Measurements from ENCODE around the gene CLMP. TPM values are rescaled to one million over a fixed set of nuclear protein-coding genes. Genes with fewer than 3 reads are reported as not detected.

The CLMP gene
- total RNA-seq, 1 donor from 2014 or later: 42.0 TPM

- DNase-seq: no peak
Measured at GRCh38 chr11:123188508-123189165, 6.4 kb downstream of the CLMP start.

GRCh38 chr11:123187665-123188507 is 7.2 kb downstream of the CLMP start:
- no peak for DNase-seq

- DNase-seq: no peak
Measured at GRCh38 chr11:123187248-123187647, 7.8 kb downstream of the CLMP start.

GRCh38 chr11:123186286-123186685 is 8.8 kb downstream of the CLMP start:
- no peak for DNase-seq

GRCh38 chr11:123185326-123185725 is 9.7 kb downstream of the CLMP start:
- no peak for DNase-seq

GRCh38 chr11:123184531-123184930 is 10.5 kb downstream of the CLMP start:
- DNase-seq: no peak

GRCh38 chr11:123183391-123184099 is 11.5 kb downstream of the CLMP start:
- DNase-seq: no peak

- DNase-seq: no peak
Measured at GRCh38 chr11:123181767-123182500, 13.1 kb downstream of the CLMP start.

GRCh38 chr11:123181075-123181474 is 14.0 kb downstream of the CLMP start:
- no peak for DNase-seq

GRCh38 chr11:123180574-123180973 is 14.5 kb downstream of the CLMP start:
- no peak for DNase-seq

- DNase-seq: no peak
Measured at GRCh38 chr11:123180166-123180565, 14.9 kb downstream of the CLMP start.

GRCh38 chr11:123179586-123179985 is 15.5 kb downstream of the CLMP start:
- no peak for DNase-seq

- DNase-seq: no peak
Measured at GRCh38 chr11:123178186-123178585, 16.9 kb downstream of the CLMP start.

- no peak for DNase-seq
Measured at GRCh38 chr11:123176785-123177184, 18.3 kb downstream of the CLMP start.

GRCh38 chr11:123174196-123175183 is 20.6 kb downstream of the CLMP start:
- no peak for DNase-seq

- DNase-seq: no peak
Measured at GRCh38 chr11:123173856-123174186, 21.2 kb downstream of the CLMP start.

- no peak for DNase-seq
Measured at GRCh38 chr11:123173040-123173855, 21.8 kb downstream of the CLMP start.

GRCh38 chr11:123170929-123171328 is 24.1 kb downstream of the CLMP start:
- no peak for DNase-seq

- DNase-seq: no peak
Measured at GRCh38 chr11:123169821-123170220, 25.2 kb downstream of the CLMP start.

- DNase-seq: no peak
Measured at GRCh38 chr11:123168955-123169484, 26.0 kb downstream of the CLMP start.

Measured in occipital lobe (tissue), 2 donors.